Right lobe of liver (tissue), 6 donors: ENCODE measurements around the gene MOGAT3. TPM values are rescaled to one million over a fixed set of nuclear protein-coding genes. Genes with fewer than 3 reads are reported as not detected.

ENCODE experiments used
- ATAC-seq, 4 donors: fragments of 200-7000 bp; cut with Tn5 transposase; one replicate each; pipeline ENCODE4 v1.9.1; 2020; ENCODE audit warnings: mild to moderate bottlenecking in 4 of 4, moderate library complexity in 4 of 4
- DNase-seq, 3 donors: peaks; one replicate each; pipeline ENCODE4 v3.0.0-alpha.2; 2020
- H3K27ac ChIP-seq, 3 donors: fragments of 200-600 bp; one replicate each; pipeline ENCODE4 v1.8.0; 2022
- H3K27me3 ChIP-seq, 2 donors: fragments of 200-600 bp; one replicate each; pipeline ENCODE4 v1.8.0; 2022
- H3K36me3 ChIP-seq, 4 donors: fragments of 200-600 bp; sonication (generic) in 1 of 4; one replicate each; pipeline versions ENCODE4 v1.5.1 to v1.8.0; 2017 to 2022; ENCODE audit warnings: control low read depth in 1 of 4
- H3K4me1 ChIP-seq, 4 donors: fragments of 200-600 bp; sonication (generic) in 1 of 4; one replicate each; pipeline versions ENCODE4 v1.5.1 to v1.8.0; 2017 to 2022; ENCODE audit warnings: control low read depth in 1 of 4
- H3K4me3 ChIP-seq, 3 donors: fragments of 200-600 bp; one replicate each; pipeline ENCODE4 v1.8.0; 2022
- H3K9me3 ChIP-seq, 4 donors: fragments of 200-600 bp; sonication (generic) in 1 of 4; one replicate each; pipeline versions ENCODE4 v1.5.1 to v1.8.0; 2017 to 2022; ENCODE audit warnings: control low read depth in 1 of 4
- CTCF ChIP-seq, 4 donors: fragments of 200-600 bp in 3 of 4; fragments of 450-650 bp in 1 of 4; IDR thresholded peaks; one replicate each; pipeline versions ENCODE4 v1.5.1 to v1.8.0; 2016 to 2022; ENCODE audit warnings: antibody characterized with exemption in 4 of 4, mild to moderate bottlenecking in 2 of 4
- POLR2A ChIP-seq: fragments of 450-650 bp; IDR thresholded peaks from one replicate; pipeline ENCODE4 v1.6.1; 2017; ENCODE audit warnings: antibody characterized with exemption, mild to moderate bottlenecking
- WGBS: methylation state at CpG from one replicate; pipeline ENCODE4 v1.1.6; 2018; ENCODE audit warnings: low coverage, low lambda C conversion rate; ENCODE audit not compliant: insufficient coverage; ENCODE audit errors: missing lambda C conversion rate; 5-methylcytosine and 5-hydroxymethylcytosine counted together
- intact Hi-C, 2 donors: fragments of 100-400 bp; cut with DNase I; formaldehyde crosslinking; loops; one replicate each; pipeline versions ENCODE4 v1.11.2 to v1.14.1; 2022
- total RNA-seq, 6 experiments: library from RNA; depleted of rRNA in 2 of 6; stranded (reverse); fragments of >200 nt in 2 of 6; fragmentation: NEBNext Ultra II Directional in 3 of 6; extraction: Animal tissue kit (Norgen Biotek cat#: 25700) in 3 of 6; gene quantifications; one replicate each; pipeline versions ENCODE4 v1.1.0 to v1.2.4, GENCODE V29; 2016 to 2023
- donor health status: DM: no; HTN: yes; CAD: no.
- donor health status: DM: no; HTN: no; CAD: no.
- donor health status: DM: no; HTN: no; CAD: no.
- donor health status: DM: no; HTN: yes; CAD: no.
- donor health status: DM: no; HTN: yes; CAD: no.

MOGAT3 gene
- total RNA-seq, 6 experiments from 2014 or later = 8.4 to 28.6 (median 15.7) TPM

DNA sequence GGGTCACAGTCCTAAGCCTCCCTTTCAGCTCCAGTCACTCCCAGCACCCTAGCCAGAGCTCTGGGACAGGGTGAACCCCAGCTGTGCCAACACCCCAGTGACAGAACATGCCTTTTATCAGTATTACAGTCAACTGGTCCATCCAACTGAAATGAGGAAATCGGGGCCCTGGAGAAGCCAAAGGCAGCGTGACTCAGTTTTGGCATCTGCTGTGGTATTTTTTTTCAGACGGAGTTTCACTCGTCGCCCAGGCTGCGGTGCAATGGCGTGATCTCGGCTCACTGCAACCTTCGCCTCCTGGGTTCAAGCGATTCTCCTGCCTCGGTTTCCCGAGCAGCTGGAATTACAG lies 40.2 kb upstream of the MOGAT3 start:
- H3K4me1 ChIP-seq = peaks cover 0 to 37% (median 18%) of the 10 kb centered on the region in 4 donors
- intact Hi-C loops = no loop called here
- ATAC-seq (no peak), DNase-seq (no peak)
- no peak overlapping the region for H3K27ac ChIP-seq
- WGBS = 74% methylated on average over 11 of the region's 12 CpGs
- no peak overlapping the region for H3K4me3 ChIP-seq
- H3K36me3 ChIP-seq = peaks cover 0 to 17% (median 6%) of the 10 kb centered on the region in 4 donors
- H3K9me3 ChIP-seq = no peaks in the 10 kb centered on the region
- TF ChIP-seq CTCF (IDR thresholded peaks at IDR 0.05) (no peak), POLR2A (no peak)
- no peaks in the 10 kb centered on the region for H3K27me3 ChIP-seq

DNA sequence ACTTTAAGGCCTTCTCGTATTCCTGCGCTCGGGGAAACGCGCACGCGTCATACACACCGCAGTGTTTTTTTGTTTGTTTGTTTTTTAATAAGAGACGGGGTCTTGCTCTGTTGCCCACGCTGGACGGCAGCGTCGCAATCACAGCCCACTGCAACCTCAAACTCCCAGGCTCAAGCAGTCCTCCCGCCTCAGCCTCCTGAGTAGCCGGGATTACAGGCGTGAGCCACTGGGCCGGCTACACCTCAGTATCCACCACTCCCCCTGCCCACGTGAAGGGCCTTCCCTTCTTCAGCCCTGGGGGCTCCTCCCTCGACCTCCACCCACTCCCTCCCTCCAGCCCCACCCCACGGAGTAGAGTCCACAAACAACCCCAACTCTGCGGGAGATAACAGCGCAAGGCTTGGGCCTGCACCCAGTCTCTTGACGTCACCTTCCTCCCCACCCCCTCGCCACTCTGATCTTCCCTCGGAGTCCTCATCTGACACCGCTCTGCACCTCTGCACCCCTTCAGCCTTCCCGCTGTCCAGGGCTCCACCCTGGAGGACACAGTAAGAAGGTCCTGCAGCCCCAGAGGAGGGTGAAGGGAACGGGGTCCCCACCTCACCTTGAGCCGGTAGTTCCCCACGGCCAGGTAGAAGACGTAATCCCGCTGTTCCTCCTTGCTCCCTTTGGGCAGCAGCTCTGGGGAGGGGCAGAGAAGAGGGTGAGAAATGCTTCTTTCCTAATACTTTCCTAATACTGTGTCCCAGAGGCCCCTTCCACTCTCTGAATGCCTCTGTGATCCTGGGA lies 39.6 kb upstream of the MOGAT3 start:
- ATAC-seq (no peak), DNase-seq (peak in 1 of 3 donors; percentile 35)
- Histone ChIP-seq H3K4me1 (peaks cover 0 to 32% (median 16%) of the 10 kb centered on the region in 4 donors), H3K27ac (no peak overlapping the region), H3K36me3 (peaks cover 0 to 17% (median 6%) of the 10 kb centered on the region in 4 donors), H3K27me3 (no peaks in the 10 kb centered on the region), H3K4me3 (no peak overlapping the region), H3K9me3 (no peaks in the 10 kb centered on the region)
- TF ChIP-seq POLR2A = no peak
- intact Hi-C loops = no loop called here
- WGBS = 77% methylated on average over 14 of the region's 32 CpGs

- Histone ChIP-seq H3K4me3 (no peak overlapping the region), H3K36me3 (peaks cover 0 to 17% (median 6%) of the 10 kb centered on the region in 4 donors), H3K4me1 (peaks cover 0 to 30% (median 15%) of the 10 kb centered on the region in 4 donors), H3K27ac (peak overlapping the region in 1 of 3 donors; percentile 97), H3K27me3 (no peaks in the 10 kb centered on the region), H3K9me3 (no peaks in the 10 kb centered on the region)
- no peak for ATAC-seq
- no peak for TF ChIP-seq POLR2A
- TF ChIP-seq CTCF (IDR thresholded peaks at IDR 0.05) = no peak
- WGBS = no CpG with 5 or more reads among the region's 9 CpGs
- DNase-seq = no peak
- intact Hi-C loops = no loop called here
These were observed 39.0 kb upstream of the MOGAT3 start for GRCh38 chr7:101239951-101240220.

- ATAC-seq (peak in 3 of 4 donors; percentile 3 to 5 (median 4)), DNase-seq (peak in 1 of 3 donors; percentile 53)
- Histone ChIP-seq H3K9me3 (no peaks in the 10 kb centered on the region), H3K4me3 (no peak overlapping the region), H3K36me3 (peaks cover 0 to 17% (median 6%) of the 10 kb centered on the region in 4 donors), H3K27me3 (no peaks in the 10 kb centered on the region), H3K4me1 (peaks cover 0 to 30% (median 15%) of the 10 kb centered on the region in 4 donors), H3K27ac (peak overlapping the region; percentile 79 to 97 (median 81))
- TF ChIP-seq POLR2A = no peak
- no peak for TF ChIP-seq CTCF (IDR thresholded peaks at IDR 0.05)
- intact Hi-C loops = no loop called here
- WGBS = 50% methylated on average over 15 of the region's 27 CpGs
These were observed 38.5 kb upstream of the MOGAT3 start for GRCh38 chr7:101239191-101239950.
